ENCODE measurements around the gene FBXO27. TPM values are rescaled to one million over a fixed set of nuclear protein-coding genes. Genes with fewer than 3 reads are reported as not detected.

FBXO27 gene
- total RNA-seq, 2 donors from 2014 or later: 12.5 to 21.6 TPM

- Histone ChIP-seq H3K9me3 (ENCODE audit: control insufficient read depth, low read length) (no peaks in the 10 kb centered on the region), H3K9ac (ENCODE audit: extremely low read depth, low read length, poor library complexity, severe bottlenecking) (no peak overlapping the region), H3K36me3 (ENCODE audit: control insufficient read depth, insufficient read depth, low read length) (no peaks in the 10 kb centered on the region), H3K4me1 (ENCODE audit: control insufficient read depth, insufficient read depth, low read length) (no peaks in the 10 kb centered on the region), H3K4me3 (ENCODE audit: low read length) (no peak overlapping the region), H3K27ac (ENCODE audit: low read depth, low read length) (no peak overlapping the region), H3K27me3 (ENCODE audit: control insufficient read depth, insufficient read depth, low read length, poor library complexity, severe bottlenecking) (no peaks in the 10 kb centered on the region)
- DNase-seq: no peak
- H3K9me3 Mint-ChIP-seq: no peaks in the 10 kb centered on the region
- no peak for TF ChIP-seq CTCF (conservative IDR thresholded peaks at IDR 0.05)
- no peak overlapping the region for H3K4me3 Mint-ChIP-seq
- H3K4me1 Mint-ChIP-seq: no peaks in the 10 kb centered on the region
- no peak overlapping the region for H3K27ac Mint-ChIP-seq
- H3K27me3 Mint-ChIP-seq (ENCODE audit: insufficient read depth): no peaks in the 10 kb centered on the region
- H3K36me3 Mint-ChIP-seq (ENCODE audit: low read depth): no peaks in the 10 kb centered on the region
- 62 to 64% methylated on average over 3 of the region's 3 CpGs for WGBS, 2 experiments (ENCODE audit: insufficient coverage in 1 of 2, insufficient read length in 1 of 2)
Observed at GRCh38 chr19:39007096-39007495, 25.3 kb downstream of the FBXO27 start.

- no peaks in the 10 kb centered on the region for H3K36me3 ChIP-seq (ENCODE audit: control insufficient read depth, insufficient read depth, low read length)
- H3K9me3 ChIP-seq (ENCODE audit: control insufficient read depth, low read length): no peaks in the 10 kb centered on the region
- Mint-ChIP-seq H3K36me3 (ENCODE audit: low read depth) (no peaks in the 10 kb centered on the region), H3K4me1 (no peaks in the 10 kb centered on the region), H3K9me3 (no peaks in the 10 kb centered on the region), H3K4me3 (no peak overlapping the region), H3K27me3 (ENCODE audit: insufficient read depth) (no peaks in the 10 kb centered on the region), H3K27ac (no peak overlapping the region)
- H3K27me3 ChIP-seq (ENCODE audit: control insufficient read depth, insufficient read depth, low read length, poor library complexity, severe bottlenecking): no peaks in the 10 kb centered on the region
- no peak overlapping the region for H3K9ac ChIP-seq (ENCODE audit: extremely low read depth, low read length, poor library complexity, severe bottlenecking)
- DNase-seq: no peak
- TF ChIP-seq CTCF (conservative IDR thresholded peaks at IDR 0.05): no peak
- no peaks in the 10 kb centered on the region for H3K4me1 ChIP-seq (ENCODE audit: control insufficient read depth, insufficient read depth, low read length)
- H3K27ac ChIP-seq (ENCODE audit: low read depth, low read length): no peak overlapping the region
- H3K4me3 ChIP-seq (ENCODE audit: low read length): no peak overlapping the region
- 83 to 89% methylated on average over 5 to 9 of the region's 9 CpGs for WGBS, 2 experiments (ENCODE audit: insufficient coverage in 1 of 2, insufficient read length in 1 of 2)
Observed at GRCh38 chr19:39004403-39004802, 27.9 kb downstream of the FBXO27 start.

- Mint-ChIP-seq H3K27ac (no peak overlapping the region), H3K27me3 (ENCODE audit: insufficient read depth) (no peaks in the 10 kb centered on the region), H3K36me3 (ENCODE audit: low read depth) (no peaks in the 10 kb centered on the region), H3K9me3 (no peaks in the 10 kb centered on the region), H3K4me3 (no peak overlapping the region), H3K4me1 (no peaks in the 10 kb centered on the region)
- H3K4me1 ChIP-seq (ENCODE audit: control insufficient read depth, insufficient read depth, low read length): no peaks in the 10 kb centered on the region
- H3K9ac ChIP-seq (ENCODE audit: extremely low read depth, low read length, poor library complexity, severe bottlenecking): no peak overlapping the region
- TF ChIP-seq CTCF (conservative IDR thresholded peaks at IDR 0.05): no peak
- H3K27ac ChIP-seq (ENCODE audit: low read depth, low read length): no peak overlapping the region
- no peaks in the 10 kb centered on the region for H3K9me3 ChIP-seq (ENCODE audit: control insufficient read depth, low read length)
- no peak for DNase-seq
- no peaks in the 10 kb centered on the region for H3K36me3 ChIP-seq (ENCODE audit: control insufficient read depth, insufficient read depth, low read length)
- WGBS, 2 experiments (ENCODE audit: insufficient coverage in 1 of 2, insufficient read length in 1 of 2): 93 to 95% methylated on average over 3 to 4 of the region's 4 CpGs
- no peaks in the 10 kb centered on the region for H3K27me3 ChIP-seq (ENCODE audit: control insufficient read depth, insufficient read depth, low read length, poor library complexity, severe bottlenecking)
- no peak overlapping the region for H3K4me3 ChIP-seq (ENCODE audit: low read length)
Observed at GRCh38 chr19:39003796-39004195, 28.6 kb downstream of the FBXO27 start.
